GM12872 (cell line): ENCODE data around the gene C17orf100.

ENCODE experiments used
- CTCF ChIP-seq: IDR thresholded peaks from 3 replicates; pipeline ENCODE4 v1.5.1; 2011; ENCODE audit warnings: low read depth, mild to moderate bottlenecking, low read length, moderate library complexity; ENCODE audit not compliant: insufficient read depth

The C17orf100 gene

DNA sequence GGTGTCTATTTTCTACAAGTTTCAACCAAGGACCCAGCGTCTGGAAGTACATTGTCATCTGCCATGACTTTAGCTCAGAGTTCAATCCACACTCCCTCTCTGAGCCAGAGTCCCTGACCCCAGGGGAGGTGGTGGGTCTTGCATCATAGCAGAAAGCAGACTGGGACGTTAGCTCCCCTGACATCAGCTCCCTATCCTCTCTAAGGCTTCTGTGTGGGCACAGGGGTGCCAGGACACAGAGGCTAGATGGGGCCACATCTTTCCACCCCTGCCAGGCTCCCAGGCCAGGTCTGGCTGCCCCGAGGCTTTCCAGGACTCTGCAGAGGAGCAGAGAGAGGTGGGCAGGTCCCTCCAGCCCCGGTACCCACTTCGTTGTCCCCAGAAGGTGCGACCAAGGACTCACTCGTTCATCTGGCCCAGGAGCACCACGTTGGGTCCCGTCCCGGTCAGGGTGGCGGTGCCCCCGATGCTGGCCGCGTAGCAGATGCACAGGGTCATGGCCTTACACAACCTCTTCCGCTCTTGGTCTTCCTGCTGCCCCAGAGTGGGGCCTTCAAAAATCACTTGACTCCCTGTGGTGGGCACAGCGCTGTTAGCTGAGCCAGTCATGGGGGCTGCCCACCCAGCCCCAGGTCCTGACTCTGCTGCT is 51.1 kb downstream of the C17orf100 start:
- no peak for TF ChIP-seq CTCF
